ENCODE data around the gene MAGI2.

Gene MAGI2

DNA sequence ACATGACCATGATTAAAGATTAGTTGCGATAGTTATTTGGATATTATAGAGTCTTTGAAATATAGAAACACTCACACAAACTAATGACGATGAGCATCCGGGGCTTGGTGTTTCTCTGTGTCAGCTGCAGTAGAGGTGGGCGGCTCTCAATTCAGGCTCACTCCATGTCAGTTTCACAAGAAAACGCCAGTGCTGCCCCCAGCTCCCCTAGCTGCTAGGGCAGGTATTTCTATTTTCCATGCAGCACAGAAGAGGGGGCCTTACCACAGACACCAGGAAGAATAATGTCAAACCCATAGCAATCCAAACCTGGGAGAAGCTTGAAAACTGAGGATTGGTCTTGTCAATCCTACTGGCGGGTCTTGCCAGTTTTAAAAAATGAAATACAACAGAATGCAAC is 1457.8 kb downstream of the MAGI2 start:
- DNase-seq (ENCODE audit: low read depth) = no peak

- no peak for DNase-seq (ENCODE audit: low read depth)
These were observed 1459.6 kb downstream of the MAGI2 start for GRCh38 chr7:77993838-77994237.

GRCh38 chr7:77991656-77992055 is 1461.8 kb downstream of the MAGI2 start:
- DNase-seq (ENCODE audit: low read depth) = no peak

GRCh38 chr7:77989981-77990566 is 1463.4 kb downstream of the MAGI2 start:
- DNase-seq (ENCODE audit: low read depth) = no peak

DNA sequence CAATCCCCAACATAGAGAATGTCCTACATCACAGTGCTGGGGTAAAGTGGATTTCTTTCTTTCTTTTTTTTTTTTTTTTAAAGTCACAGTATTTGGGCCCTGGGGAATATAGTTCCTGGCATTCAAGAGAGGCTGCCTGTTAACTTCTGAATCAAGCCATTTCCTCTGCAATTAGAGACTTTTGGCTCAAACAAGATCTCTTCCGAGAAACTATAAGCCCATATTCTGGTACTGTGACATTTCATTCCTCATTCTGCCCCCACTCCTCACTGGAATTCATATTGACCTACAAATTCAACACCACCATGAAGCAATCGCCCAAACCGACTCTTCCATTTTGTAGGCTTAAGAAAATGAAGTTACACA is 1467.5 kb downstream of the MAGI2 start:
- DNase-seq (ENCODE audit: low read depth) = no peak

- DNase-seq (ENCODE audit: low read depth) = no peak
These were observed 1468.1 kb downstream of the MAGI2 start for GRCh38 chr7:77985232-77985973.

- DNase-seq (ENCODE audit: low read depth) = no peak
These were observed 1469.5 kb downstream of the MAGI2 start for GRCh38 chr7:77983973-77984372.

DNA sequence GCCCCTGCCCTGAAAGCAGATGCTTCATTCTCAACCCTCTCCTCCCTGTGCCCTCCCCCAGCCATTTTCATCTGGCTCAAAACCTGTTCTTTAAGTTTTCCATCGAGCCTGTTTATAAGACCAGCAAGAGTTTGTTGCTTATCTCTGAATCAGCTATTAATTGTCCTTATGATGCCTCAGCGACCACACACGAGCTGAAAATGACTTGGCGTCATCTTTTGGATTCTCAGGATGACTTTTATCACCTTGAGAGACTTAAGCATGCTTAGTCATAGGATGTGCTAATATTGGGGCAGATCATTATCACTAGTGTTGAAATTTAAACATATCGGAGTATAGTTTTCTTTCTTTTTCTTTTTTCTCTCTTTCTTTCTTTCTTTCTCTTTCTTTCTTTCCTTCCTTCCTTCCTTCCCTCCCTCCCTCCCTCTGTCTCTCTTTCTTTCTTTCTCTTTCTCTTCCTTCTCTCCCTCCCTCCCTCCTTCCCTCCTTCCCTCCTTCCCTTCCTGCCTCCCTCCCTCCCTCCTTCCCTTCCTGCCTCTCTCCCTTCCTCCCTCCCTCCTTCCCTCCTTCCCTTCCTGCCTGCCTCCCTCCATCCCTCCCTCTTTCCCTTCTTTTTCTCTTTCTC is 1470.4 kb downstream of the MAGI2 start:
- DNase-seq (ENCODE audit: low read depth) = no peak

- DNase-seq (ENCODE audit: low read depth) = no peak
These were observed 1473.3 kb downstream of the MAGI2 start for GRCh38 chr7:77980087-77980713.

GRCh38 chr7:77979219-77979618 is 1474.2 kb downstream of the MAGI2 start:
- DNase-seq (ENCODE audit: low read depth) = no peak

DNA sequence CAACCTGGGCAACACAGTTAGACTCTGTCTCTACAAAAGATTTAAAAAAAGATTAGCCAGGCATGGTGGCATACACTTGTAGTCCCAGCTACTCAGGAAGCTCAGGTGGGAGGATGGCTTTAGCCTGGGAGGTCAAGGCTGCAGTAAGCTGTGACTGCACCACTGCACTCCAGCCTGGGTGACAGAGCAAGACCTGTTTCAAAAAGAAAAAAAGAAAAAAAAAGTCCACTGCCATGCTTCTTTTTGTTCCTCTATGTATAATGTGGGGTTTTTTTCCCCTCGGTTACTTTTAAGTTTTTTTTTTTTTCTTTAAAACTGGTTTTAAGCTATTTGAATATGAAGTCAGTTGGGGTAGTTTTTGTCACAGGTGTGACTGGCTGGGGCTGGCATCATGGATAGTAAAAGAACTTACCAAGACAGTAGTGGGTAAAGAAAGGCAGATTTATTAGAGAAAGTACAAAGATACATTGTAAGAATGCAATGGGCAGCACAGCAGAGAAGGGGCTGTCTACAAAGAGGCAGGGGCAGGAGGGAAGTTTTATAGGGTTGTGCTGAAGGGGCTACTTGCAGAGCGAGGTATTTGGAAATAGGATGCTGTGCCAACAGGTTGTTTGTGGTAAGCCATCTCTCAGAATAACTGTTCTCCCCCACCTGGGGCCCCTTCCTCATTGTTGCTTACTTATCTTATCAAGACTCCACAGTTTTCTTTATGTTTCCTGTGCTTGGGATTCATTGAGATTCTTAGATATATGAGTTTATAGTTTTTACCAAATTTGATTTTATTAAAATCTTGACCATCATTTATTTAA is 1477.6 kb downstream of the MAGI2 start:
- DNase-seq (ENCODE audit: low read depth) = no peak

GRCh38 chr7:77971726-77972125 is 1481.7 kb downstream of the MAGI2 start:
- DNase-seq (ENCODE audit: low read depth) = no peak

- DNase-seq (ENCODE audit: low read depth) = no peak
These were observed 1486.0 kb downstream of the MAGI2 start for GRCh38 chr7:77967429-77967828.
